K562 (cell line): ENCODE data around the gene DCP2. TPM values are rescaled to one million over a fixed set of nuclear protein-coding genes. Genes with fewer than 3 reads are reported as not detected.

Experiments
- ATF2 ChIP-seq: sonication (generic); formaldehyde crosslinking; IDR thresholded peaks from 2 replicates; pipeline ENCODE4 v1.8.1; 2022; ENCODE audit warnings: missing genetic modification reagents
- BRF2 ChIP-seq: IDR thresholded peaks from 3 replicates; pipeline ENCODE4 v1.6.1; 2011; ENCODE audit warnings: borderline replicate concordance, mild to moderate bottlenecking; ENCODE audit not compliant: insufficient read length, insufficient read depth
- CBX5 ChIP-seq: IDR thresholded peaks from 2 replicates; pipeline ENCODE4 v1.6.1; 2014; ENCODE audit warnings: low read depth, borderline replicate concordance
- CREM ChIP-seq: IDR thresholded peaks from 2 replicates; pipeline ENCODE4 v1.6.1; 2014; ENCODE audit warnings: antibody characterized with exemption, low read depth
- FOSL1 ChIP-seq: fragments of 200-800 bp; sonication (Bioruptor generic); conservative IDR thresholded peaks from 2 replicates; pipeline ENCODE4 v1.6.1; 2016; ENCODE audit warnings: missing genetic modification characterization, missing compliant biosample characterization
- HMG20B ChIP-seq: fragments of 250-450 bp; sonication (Bioruptor Pico); IDR thresholded peaks from 2 replicates; pipeline ENCODE4 v1.5.0; 2021; ENCODE audit warnings: mild to moderate bottlenecking
- HOXB6 ChIP-seq: fragments of 250-450 bp; sonication (Bioruptor Pico); IDR thresholded peaks from 2 replicates; pipeline ENCODE4 v1.5.1; 2022; ENCODE audit warnings: mild to moderate bottlenecking, borderline replicate concordance
- KDM5B ChIP-seq: fragments of 200-600 bp; sonication (generic); IDR thresholded peaks from 2 replicates; pipeline ENCODE4 v1.6.1; 2012; ENCODE audit warnings: low read depth, mild to moderate bottlenecking, moderate library complexity, low read length, control low read depth, inconsistent platforms; ENCODE audit not compliant: insufficient replicate concordance
- MED1 ChIP-seq: sonication (generic); formaldehyde crosslinking; IDR thresholded peaks from 2 replicates; pipeline ENCODE4 v1.8.1; 2023; ENCODE audit warnings: missing genetic modification reagents, borderline replicate concordance
- MYC ChIP-seq, 2 experiments: fragments of 250-450 bp in 1 of 2; sonication (Bioruptor Pico) in 1 of 2; IDR thresholded peaks; 2 replicates each; pipeline versions ENCODE4 v1.5.1 to v1.6.1; 2012 to 2021; ENCODE audit warnings: low read depth in 2 of 2, borderline replicate concordance in 1 of 2, improper control_type of control experiment in 1 of 2, low read length in 1 of 2, mild to moderate bottlenecking in 1 of 2, moderate library complexity in 1 of 2
- NR0B1 ChIP-seq: fragments of 450-650 bp; IDR thresholded peaks from one replicate; pipeline ENCODE4 v1.6.1; 2018; ENCODE audit warnings: mild to moderate bottlenecking, moderate library complexity; ENCODE audit not compliant: partially characterized antibody
- NR2C1 ChIP-seq, 2 experiments: fragments of 450-650 bp; IDR thresholded peaks; 2 replicates each; pipeline ENCODE4 v1.6.1; 2017; ENCODE audit warnings: mild to moderate bottlenecking in 2 of 2, antibody characterized with exemption in 1 of 2, inconsistent platforms in 1 of 2, missing compliant biosample characterization in 1 of 2, missing genetic modification characterization in 1 of 2
- RBM39 ChIP-seq: fragments of 200-400 bp; formaldehyde crosslinking; optimal IDR thresholded peaks from 2 replicates; pipeline ENCODE3; 2018; ENCODE audit warnings: low read depth, low read length
- RFX7 ChIP-seq: fragments of 250-450 bp; sonication (Bioruptor Pico); IDR thresholded peaks from 2 replicates; pipeline ENCODE4 v1.5.1; 2021; ENCODE audit warnings: mild to moderate bottlenecking
- SAFB2 ChIP-seq: fragments of 200-400 bp; formaldehyde crosslinking; IDR thresholded peaks from 2 replicates; pipeline ENCODE4 v1.6.1; 2018; ENCODE audit warnings: borderline replicate concordance, low read length, low read depth, moderate library complexity; ENCODE audit not compliant: severe bottlenecking
- SMAD4 ChIP-seq: fragments of 250-450 bp; sonication (Bioruptor Pico); conservative IDR thresholded peaks from 2 replicates; pipeline ENCODE4 v1.8.0; 2021; ENCODE audit warnings: inconsistent platforms, mild to moderate bottlenecking, moderate library complexity
- SMARCB1 ChIP-seq: IDR thresholded peaks from 2 replicates; pipeline ENCODE4 v1.6.1; 2011; ENCODE audit warnings: improper control_type of control experiment, low read depth; ENCODE audit not compliant: insufficient read length
- ZNF143 ChIP-seq: sonication (generic); formaldehyde crosslinking; IDR thresholded peaks from 2 replicates; pipeline ENCODE4 v1.9.0; 2022; ENCODE audit warnings: mild to moderate bottlenecking, missing genetic modification reagents
- ZNF41 ChIP-seq: fragments of 250-450 bp; sonication (Bioruptor Pico); conservative IDR thresholded peaks from 2 replicates; pipeline ENCODE4 v1.4.0; 2020; ENCODE audit warnings: mild to moderate bottlenecking
- ZNF444 ChIP-seq: fragments of 250-450 bp; sonication (Bioruptor Pico); IDR thresholded peaks from 2 replicates; pipeline ENCODE4 v1.4.0; 2020; ENCODE audit warnings: mild to moderate bottlenecking, moderate library complexity
- ZNF583 ChIP-seq: fragments of 250-450 bp; sonication (Bioruptor Pico); IDR thresholded peaks from 2 replicates; pipeline ENCODE4 v1.4.0; 2020
- ZNF76 ChIP-seq: fragments of 250-450 bp; sonication (Bioruptor Pico); IDR thresholded peaks from 2 replicates; pipeline ENCODE4 v1.4.0; 2020; ENCODE audit warnings: mild to moderate bottlenecking, moderate library complexity, borderline replicate concordance
- polyA plus RNA-seq, 8 experiments: library from polyadenylated mRNA; depleted of rRNA in 4 of 8; stranded (reverse) in 5 of 8; unstranded in 3 of 8; fragments of >200 nt; fragmentation: Nextera tagmentation in 2 of 8; fragmentation: Illumina TruSeq in 1 of 8; extraction: Ambion mirVana in 2 of 8; extraction: Trizol in 1 of 8; gene quantifications; 2 replicates each; pipeline versions ENCODE4 v1.2.1 to v1.2.3, GENCODE V29; 2011 to 2014; ENCODE audit warnings: inconsistent platforms in 1 of 8, missing spikeins in 1 of 8
- total RNA-seq, 7 experiments: library from RNA; depleted of rRNA in 6 of 7; stranded (reverse); fragments of >200 nt in 6 of 7; fragmentation: Illumina TruSeq in 2 of 7; extraction: Trizol in 2 of 7; gene quantifications; 2 replicates each; pipeline versions ENCODE4 v1.2.1 to v1.2.3, GENCODE V29; 2011 to 2021; ENCODE audit warnings: low replicate concordance in 1 of 7

DCP2 gene
- total and polyA plus RNA-seq, 9 of the 15 experiments (the other 6 are each of a cell fraction or from before 2014, with no cell fraction given): 25.9 to 109 (median 46.7) TPM

GRCh38 chr5:113042491-113043243, 66.1 kb downstream of the DCP2 start (continued):
- TF ChIP-seq CREM (peak; percentile 34; the same call in 1 of the 2 replicates), SMARCB1 (no peak), MED1 (CRISPR knock-in tag) (no peak), ZNF143 (CRISPR knock-in tag) (no peak), NR2C1 (IDR thresholded peaks at IDR 0.05) (no peak), NR2C1 (tag; IDR thresholded peaks at IDR 0.05) (no peak), ATF2 (CRISPR knock-in tag) (no peak), BRF2 (no peak), HMG20B (no peak), RFX7 (CRISPR knock-in tag) (no peak), CBX5 (no peak), KDM5B (no peak), SAFB2 (no peak), ZNF76 (no peak), RBM39 (no peak), SMAD4 (CRISPR knock-in tag) (no peak; the same call in 1 of the 2 replicates), ZNF444 (CRISPR knock-in tag) (no peak), FOSL1 (tag) (peak; percentile 83), NR0B1 (no peak), ZNF583 (CRISPR knock-in tag) (no peak), ZNF41 (no peak), HOXB6 (CRISPR knock-in tag) (no peak), MYC (IDR thresholded peaks at IDR 0.05; ENCODE audit: low read depth, low read length) (no peak), MYC (CRISPR knock-in tag; IDR thresholded peaks at IDR 0.05; ENCODE audit: borderline replicate concordance, low read depth) (no peak)
